HL-60 (cell line): ENCODE measurements around the gene MUSTN1.

ENCODE experiments used
- DNase-seq, 2 experiments: peaks; one replicate each; pipeline ENCODE4 v3.0.0-alpha.2; 2010 to 2020; ENCODE audit warnings: low read depth in 1 of 2, low spot score in 1 of 2
- H3K27ac ChIP-seq: fragments of 250-450 bp; sonication (Bioruptor Pico); replicated peaks from 2 replicates; pipeline ENCODE4 v1.5.1; 2020; ENCODE audit warnings: mild to moderate bottlenecking, moderate library complexity
- H3K27me3 ChIP-seq: fragments of 250-450 bp; sonication (Bioruptor Pico); 2 replicates; pipeline ENCODE4 v1.5.1; 2021; ENCODE audit warnings: mild to moderate bottlenecking, moderate library complexity; ENCODE audit not compliant: insufficient read depth, poor library complexity, severe bottlenecking
- H3K4me3 ChIP-seq: replicated peaks from 2 replicates; pipeline ENCODE4 v1.5.1; 2011; ENCODE audit warnings: mild to moderate bottlenecking, control low read depth, low read length; ENCODE audit not compliant: insufficient read depth
- CTCF ChIP-seq: IDR thresholded peaks from one replicate; pipeline ENCODE4 v1.5.1; 2011; ENCODE audit warnings: low read length, control low read depth, inconsistent platforms; ENCODE audit not compliant: insufficient read depth
- GABPA ChIP-seq: IDR thresholded peaks from 2 replicates; pipeline ENCODE4 v1.6.1; 2012; ENCODE audit warnings: low read depth
- POLR2AphosphoS5 ChIP-seq: IDR thresholded peaks from 2 replicates; pipeline ENCODE4 v1.6.1; 2012; ENCODE audit warnings: low read depth
- REST ChIP-seq: IDR thresholded peaks from 2 replicates; pipeline ENCODE4 v1.6.1; 2012; ENCODE audit warnings: low read depth; ENCODE audit not compliant: insufficient replicate concordance
- SPI1 ChIP-seq: IDR thresholded peaks from 2 replicates; pipeline ENCODE4 v1.6.1; 2012; ENCODE audit warnings: low read depth, mild to moderate bottlenecking, borderline replicate concordance

The MUSTN1 gene

GRCh38 chr3:52842424-52842823 is 7.6 kb upstream of the MUSTN1 start:
- no peak overlapping the region for H3K4me3 ChIP-seq
- peak overlapping the region; percentile 78 for H3K27ac ChIP-seq
- H3K27me3 ChIP-seq = no peaks in the 10 kb centered on the region
- TF ChIP-seq SPI1 (peak; percentile 76), GABPA (no peak)
- peak in 1 of 2 experiments; percentile 72 for DNase-seq

DNA sequence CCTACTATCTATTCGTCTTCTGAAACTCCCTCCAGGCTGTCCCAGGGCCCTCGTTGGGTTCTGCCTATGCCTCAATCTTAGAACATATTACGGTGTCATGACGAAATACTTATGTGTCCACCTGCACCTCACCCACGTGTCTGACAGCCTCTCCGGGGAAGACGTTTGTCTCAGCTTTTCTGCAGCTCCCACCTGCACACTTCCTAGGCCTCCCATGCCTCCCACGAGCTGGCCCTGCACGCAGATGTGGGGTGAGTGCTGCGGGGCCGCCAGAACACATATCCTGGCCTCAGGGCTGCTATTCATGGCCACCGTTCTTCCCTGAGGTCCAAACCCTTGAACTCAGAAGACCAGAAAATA is 7.1 kb upstream of the MUSTN1 start:
- Histone ChIP-seq H3K4me3 (no peak overlapping the region), H3K27ac (peak overlapping the region; percentile 78), H3K27me3 (no peaks in the 10 kb centered on the region)
- TF ChIP-seq CTCF = no peak
- no peak for TF ChIP-seq REST
- TF ChIP-seq GABPA = no peak
- no peak for TF ChIP-seq POLR2AphosphoS5
- no peak for TF ChIP-seq SPI1
- no peak for DNase-seq

DNA sequence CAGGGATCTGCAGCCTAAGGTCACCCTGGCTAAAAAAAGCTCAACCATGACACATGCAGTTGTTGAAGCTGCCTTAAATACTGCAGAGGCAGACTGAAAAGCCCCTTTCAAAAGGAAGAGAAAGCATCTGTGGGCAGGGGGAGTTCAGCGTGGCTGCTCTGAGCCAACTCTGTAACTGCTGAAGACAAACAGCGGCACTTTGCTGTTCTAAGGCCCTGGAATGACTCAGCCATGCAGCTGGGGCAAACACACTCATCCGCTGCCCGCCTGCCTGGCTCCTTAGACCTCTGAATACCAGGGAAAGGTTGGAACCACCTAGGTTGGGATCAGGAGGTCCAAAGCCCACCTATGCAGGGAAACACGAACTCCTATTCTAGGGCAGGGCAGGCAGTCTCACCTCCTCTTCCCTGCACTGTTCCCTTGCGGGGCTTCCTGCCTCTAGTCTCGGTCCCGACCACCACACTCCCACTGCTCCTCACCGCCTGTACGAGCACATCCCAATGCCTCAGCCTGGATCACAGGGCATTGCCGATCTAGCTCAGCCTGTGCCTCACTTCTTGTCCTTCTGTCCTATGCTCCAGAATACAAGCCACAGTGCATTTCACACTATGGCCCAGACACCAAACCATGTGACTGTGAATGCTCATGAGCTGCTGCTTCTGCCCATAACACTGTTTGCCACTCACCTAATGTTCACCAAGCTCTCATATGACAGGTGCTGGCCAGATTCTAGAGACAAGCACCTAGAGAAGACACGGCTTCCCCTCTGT is 6.6 kb upstream of the MUSTN1 start:
- TF ChIP-seq REST (no peak), SPI1 (no peak), CTCF (no peak), POLR2AphosphoS5 (no peak), GABPA (no peak)
- Histone ChIP-seq H3K27ac (no peak overlapping the region; the same call in 1 of the 2 replicates), H3K4me3 (no peak overlapping the region), H3K27me3 (no peaks in the 10 kb centered on the region)
- DNase-seq = no peak

GRCh38 chr3:52839892-52840545 is 5.2 kb upstream of the MUSTN1 start:
- DNase-seq = no peak
- Histone ChIP-seq H3K27me3 (no peaks in the 10 kb centered on the region), H3K27ac (no peak overlapping the region), H3K4me3 (no peak overlapping the region)
- TF ChIP-seq REST (no peak), SPI1 (no peak), POLR2AphosphoS5 (no peak), CTCF (no peak), GABPA (no peak)
